OCI-LY1 (cell line): Measurements from ENCODE around the gene FRY.

Source experiments
- H2AFZ ChIP-seq: fragments of 200-600 bp; sonication (generic), shearing (Covaris generic); 2 replicates; pipeline ENCODE4 v1.6.0; 2014; ENCODE audit warnings: antibody characterized with exemption, mild to moderate bottlenecking, low read length
- H3F3A ChIP-seq: fragments of 200-600 bp; sonication (generic), shearing (Covaris generic); 2 replicates; pipeline ENCODE4 v1.6.0; 2014; ENCODE audit warnings: mild to moderate bottlenecking, antibody characterized with exemption, low read length, moderate library complexity; ENCODE audit not compliant: insufficient read depth
- H3K27ac ChIP-seq: fragments of 200-600 bp; sonication (generic); 2 replicates; pipeline ENCODE4 v1.5.1; 2014; ENCODE audit warnings: low read length, mixed run types, mild to moderate bottlenecking, low read depth; ENCODE audit not compliant: poor library complexity, severe bottlenecking
- H3K27me3 ChIP-seq: fragments of 200-600 bp; sonication (generic); 2 replicates; pipeline ENCODE4 v1.6.0; 2014; ENCODE audit warnings: antibody characterized with exemption, mild to moderate bottlenecking, low read length, moderate library complexity; ENCODE audit not compliant: insufficient read depth
- H3K36me3 ChIP-seq: fragments of 200-600 bp; sonication (generic); 2 replicates; pipeline ENCODE4 v1.6.1; 2014; ENCODE audit warnings: mild to moderate bottlenecking, antibody characterized with exemption, low read length, moderate library complexity, mixed read lengths; ENCODE audit not compliant: insufficient read depth
- H3K4me1 ChIP-seq: fragments of 200-600 bp; sonication (generic); 2 replicates; pipeline ENCODE4 v1.5.1; 2014; ENCODE audit warnings: mild to moderate bottlenecking, low read length, moderate library complexity; ENCODE audit not compliant: insufficient read depth, severe bottlenecking
- H3K4me2 ChIP-seq: fragments of 200-600 bp; sonication (generic), shearing (Covaris generic); 2 replicates; pipeline ENCODE4 v1.6.1; 2014; ENCODE audit warnings: low read length
- H3K4me3 ChIP-seq: fragments of 200-600 bp; sonication (generic); 2 replicates; pipeline ENCODE4 v1.5.1; 2014; ENCODE audit warnings: low read length, low read depth, mild to moderate bottlenecking, mixed read lengths; ENCODE audit not compliant: poor library complexity, severe bottlenecking
- H3K79me2 ChIP-seq: fragments of 200-600 bp; shearing (Covaris generic); 2 replicates; pipeline ENCODE4 v1.6.1; 2016; ENCODE audit warnings: mixed run types, low read length, mixed read lengths; ENCODE audit not compliant: insufficient read depth
- H3K9ac ChIP-seq: fragments of 200-600 bp; sonication (generic), shearing (Covaris generic); 2 replicates; pipeline ENCODE4 v1.6.1; 2014; ENCODE audit warnings: mild to moderate bottlenecking, low read length, mixed read lengths
- H3K9me2 ChIP-seq: fragments of 200-600 bp; sonication (generic), shearing (Covaris generic); 2 replicates; pipeline ENCODE4 v1.6.1; 2014; ENCODE audit warnings: low read depth, mild to moderate bottlenecking, low read length, mixed read lengths
- H3K9me3 ChIP-seq: fragments of 200-600 bp; shearing (Covaris generic); 2 replicates; pipeline ENCODE4 v1.6.1; 2014; ENCODE audit warnings: low read length, mixed read lengths
- H4K20me1 ChIP-seq: fragments of 200-600 bp; sonication (generic), shearing (Covaris generic); 2 replicates; pipeline ENCODE4 v1.6.0; 2016; ENCODE audit warnings: mild to moderate bottlenecking, low read length; ENCODE audit not compliant: insufficient read depth
- EZH2 ChIP-seq: fragments of 200-600 bp; sonication (generic), shearing (Covaris generic); IDR thresholded peaks from 2 replicates; pipeline ENCODE4 v1.8.0; 2017; ENCODE audit warnings: borderline replicate concordance, mixed run types, mild to moderate bottlenecking, antibody characterized with exemption, low read length, moderate library complexity, mixed read lengths
- TF ChIP-seq, protein P1 (sequence below): fragments of 200-600 bp; sonication (generic), shearing (Covaris generic); IDR thresholded peaks from 2 replicates; pipeline ENCODE4 v1.5.1; 2017; ENCODE audit warnings: mild to moderate bottlenecking, antibody characterized with exemption, low read length, moderate library complexity, mixed read lengths

FRY gene

DNA sequence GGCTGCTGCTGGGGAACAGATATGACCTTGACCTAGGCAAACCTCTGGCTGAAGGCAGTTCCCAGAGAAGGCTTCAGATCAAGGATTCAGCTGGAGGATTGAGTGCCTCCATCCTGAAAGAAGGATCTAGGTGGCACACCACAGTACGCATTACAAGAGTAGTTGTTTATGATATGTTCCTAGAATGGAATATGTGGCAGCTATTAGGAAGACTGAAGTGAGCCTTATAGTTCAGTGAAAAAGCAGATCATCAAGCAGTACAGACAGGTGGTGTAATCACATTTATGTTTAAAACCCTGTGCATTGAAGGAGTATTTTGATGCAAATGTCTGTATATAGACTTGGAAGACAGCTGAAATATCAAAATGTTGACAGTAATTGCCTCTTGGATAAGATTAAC is 167.6 kb downstream of the FRY start:
- TF ChIP-seq EZH2, result no peak
- TF ChIP-seq, protein P1, sequence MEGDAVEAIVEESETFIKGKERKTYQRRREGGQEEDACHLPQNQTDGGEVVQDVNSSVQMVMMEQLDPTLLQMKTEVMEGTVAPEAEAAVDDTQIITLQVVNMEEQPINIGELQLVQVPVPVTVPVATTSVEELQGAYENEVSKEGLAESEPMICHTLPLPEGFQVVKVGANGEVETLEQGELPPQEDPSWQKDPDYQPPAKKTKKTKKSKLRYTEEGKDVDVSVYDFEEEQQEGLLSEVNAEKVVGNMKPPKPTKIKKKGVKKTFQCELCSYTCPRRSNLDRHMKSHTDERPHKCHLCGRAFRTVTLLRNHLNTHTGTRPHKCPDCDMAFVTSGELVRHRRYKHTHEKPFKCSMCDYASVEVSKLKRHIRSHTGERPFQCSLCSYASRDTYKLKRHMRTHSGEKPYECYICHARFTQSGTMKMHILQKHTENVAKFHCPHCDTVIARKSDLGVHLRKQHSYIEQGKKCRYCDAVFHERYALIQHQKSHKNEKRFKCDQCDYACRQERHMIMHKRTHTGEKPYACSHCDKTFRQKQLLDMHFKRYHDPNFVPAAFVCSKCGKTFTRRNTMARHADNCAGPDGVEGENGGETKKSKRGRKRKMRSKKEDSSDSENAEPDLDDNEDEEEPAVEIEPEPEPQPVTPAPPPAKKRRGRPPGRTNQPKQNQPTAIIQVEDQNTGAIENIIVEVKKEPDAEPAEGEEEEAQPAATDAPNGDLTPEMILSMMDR, result no peak
- Histone ChIP-seq H3K9me3 (no peaks in the 10 kb centered on the region), H3K9ac (no peak overlapping the region), H3K27ac (no peak overlapping the region), H3K4me1 (no peaks in the 10 kb centered on the region), H3K27me3 (no peaks in the 10 kb centered on the region; the same call in 1 of the 2 replicates), H3K4me3 (no peak overlapping the region), H2AFZ (no peak overlapping the region), H3F3A (no peaks in the 10 kb centered on the region), H4K20me1 (no peaks in the 10 kb centered on the region), H3K9me2 (no peaks in the 10 kb centered on the region), H3K4me2 (no peak overlapping the region), H3K36me3 (no peaks in the 10 kb centered on the region), H3K79me2 (no peaks in the 10 kb centered on the region)

DNA sequence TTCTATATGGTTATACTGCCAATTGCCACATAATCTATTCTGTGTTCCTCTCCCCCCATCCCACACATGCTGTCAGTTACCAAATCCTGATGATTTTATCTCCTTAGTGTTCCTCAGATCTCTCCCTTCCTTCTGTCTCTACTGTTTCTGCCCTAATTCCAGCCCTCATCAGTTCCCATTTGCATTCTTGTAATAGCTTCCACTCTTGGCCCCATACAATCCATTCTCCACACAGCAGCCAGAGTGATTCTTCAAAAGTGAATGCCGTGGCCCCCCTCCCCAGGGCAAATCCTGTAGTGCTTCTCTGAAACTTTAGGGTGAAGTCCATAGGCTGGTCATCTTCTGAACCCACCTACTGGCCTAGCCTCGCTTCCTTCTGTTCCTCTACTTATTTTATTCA is 169.2 kb downstream of the FRY start:
- Histone ChIP-seq H3K4me3 (no peak overlapping the region), H3K9ac (no peak overlapping the region), H3K27me3 (no peaks in the 10 kb centered on the region; the same call in 1 of the 2 replicates), H3K27ac (no peak overlapping the region), H3K9me3 (no peaks in the 10 kb centered on the region), H4K20me1 (no peaks in the 10 kb centered on the region), H3K4me2 (no peak overlapping the region), H3K4me1 (no peaks in the 10 kb centered on the region), H2AFZ (no peak overlapping the region), H3K36me3 (no peaks in the 10 kb centered on the region), H3K9me2 (no peaks in the 10 kb centered on the region), H3K79me2 (no peaks in the 10 kb centered on the region), H3F3A (no peaks in the 10 kb centered on the region)
- TF ChIP-seq EZH2, result no peak
- TF ChIP-seq, protein P1, result no peak

DNA sequence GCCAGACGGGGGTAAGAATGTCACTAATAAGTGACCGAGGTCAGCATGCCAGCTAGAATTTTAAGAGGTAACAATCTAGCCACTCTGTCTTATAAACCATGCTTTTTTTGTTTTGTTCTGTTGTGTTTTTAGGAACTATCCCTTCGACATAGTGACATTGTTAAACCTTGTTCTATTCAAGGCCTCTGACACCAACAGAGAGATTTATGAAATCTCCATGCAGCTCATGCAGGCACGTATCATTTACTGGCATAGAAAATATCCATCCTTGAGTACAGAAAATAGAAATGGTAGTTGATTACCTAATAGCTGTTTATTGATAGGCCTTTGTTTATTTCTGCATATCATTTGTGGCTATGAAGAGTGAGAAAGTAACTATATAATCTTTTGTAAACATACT is 170.2 kb downstream of the FRY start:
- H4K20me1 ChIP-seq, result no peaks in the 10 kb centered on the region
- no peak overlapping the region for H3K9ac ChIP-seq
- no peak overlapping the region for H3K27ac ChIP-seq
- H3K4me2 ChIP-seq, result no peak overlapping the region
- no peaks in the 10 kb centered on the region for H3F3A ChIP-seq
- H3K4me1 ChIP-seq, result no peaks in the 10 kb centered on the region
- no peaks in the 10 kb centered on the region for H3K79me2 ChIP-seq
- no peaks in the 10 kb centered on the region for H3K36me3 ChIP-seq
- H3K4me3 ChIP-seq, result no peak overlapping the region
- no peaks in the 10 kb centered on the region for H3K9me2 ChIP-seq
- no peaks in the 10 kb centered on the region; the same call in 1 of the 2 replicates for H3K27me3 ChIP-seq
- TF ChIP-seq, protein P1, result no peak
- TF ChIP-seq EZH2, result no peak
- no peak overlapping the region for H2AFZ ChIP-seq
- H3K9me3 ChIP-seq, result no peaks in the 10 kb centered on the region
